Colonic mucosa (tissue), 4 donors: ENCODE measurements around the gene ADARB2. TPM values are rescaled to one million over a fixed set of nuclear protein-coding genes. Genes with fewer than 3 reads are reported as not detected.

Experiments
- DNase-seq: peaks from one replicate; pipeline ENCODE4 v3.0.0-alpha.2; 2020
- H3K27ac ChIP-seq: fragments of 200-600 bp; one replicate; pipeline ENCODE4 v1.8.0; 2021
- H3K27me3 ChIP-seq: fragments of 200-600 bp; one replicate; pipeline ENCODE4 v1.8.0; 2021
- H3K36me3 ChIP-seq: fragments of 200-600 bp; one replicate; pipeline ENCODE4 v1.8.0; 2021
- H3K4me1 ChIP-seq: fragments of 200-600 bp; one replicate; pipeline ENCODE4 v1.8.0; 2021; ENCODE audit warnings: mild to moderate bottlenecking
- H3K4me3 ChIP-seq: fragments of 200-600 bp; one replicate; pipeline ENCODE4 v1.8.0; 2021
- H3K9ac ChIP-seq, 2 donors: one replicate each; pipeline ENCODE4 v1.7.0; 2013; ENCODE audit warnings: control low read depth in 2 of 2, low read depth in 2 of 2, low read length in 2 of 2
- H3K9me3 ChIP-seq: fragments of 200-600 bp; one replicate; pipeline ENCODE4 v1.8.0; 2021
- intact Hi-C: fragments of 100-400 bp; cut with DNase I; formaldehyde crosslinking; loops from one replicate; pipeline ENCODE4 v1.14.1; 2022
- total RNA-seq, 2 donors: library from RNA; stranded (reverse); fragmentation: NEBNext Ultra II Directional in 1 of 2; extraction: Animal tissue kit (Norgen Biotek cat#: 25700) in 1 of 2; gene quantifications; one replicate each; pipeline ENCODE4 v1.2.1, GENCODE V29; 2021
- TF ChIP-seq, protein P1 (sequence below): fragments of 200-600 bp; IDR thresholded peaks from one replicate; pipeline ENCODE4 v1.8.0; 2022; ENCODE audit warnings: antibody characterized with exemption, mild to moderate bottlenecking
- donor health status: healthy.
- donor health status: DM: no; HTN: no; CAD: no.
- donor health status: DM: no; HTN: no; CAD: no.

The ADARB2 gene
- total RNA-seq, 2 donors from 2014 or later: 0.19 TPM; not detected in 1

DNA sequence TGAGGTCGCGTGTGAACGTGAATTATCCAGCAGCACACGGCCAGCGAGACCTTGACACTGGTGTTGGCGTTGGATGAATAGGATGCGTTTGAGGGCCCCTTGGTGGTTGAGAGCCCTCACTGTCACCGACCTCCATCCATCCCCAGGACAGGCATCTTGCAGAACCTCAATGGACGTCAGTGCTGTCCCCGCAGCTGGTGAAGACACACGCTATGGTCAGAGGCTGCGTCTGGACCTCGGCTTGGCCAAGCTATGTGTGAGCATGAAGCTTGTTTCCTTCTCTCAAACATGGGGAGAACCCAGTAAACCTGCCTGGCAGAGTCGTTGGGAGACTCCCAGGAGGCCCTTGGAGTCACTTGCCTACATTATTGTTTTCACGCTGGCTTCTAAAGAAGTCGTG, 229.2 kb downstream of the ADARB2 start:
- Histone ChIP-seq H3K9me3 (no peaks in the 10 kb centered on the region), H3K27ac (no peak overlapping the region), H3K9ac (no peak overlapping the region), H3K36me3 (no peaks in the 10 kb centered on the region), H3K4me1 (no peaks in the 10 kb centered on the region), H3K27me3 (no peaks in the 10 kb centered on the region), H3K4me3 (no peak overlapping the region)
- intact Hi-C loops: no loop called here
- DNase-seq: no peak
- TF ChIP-seq, protein P1, sequence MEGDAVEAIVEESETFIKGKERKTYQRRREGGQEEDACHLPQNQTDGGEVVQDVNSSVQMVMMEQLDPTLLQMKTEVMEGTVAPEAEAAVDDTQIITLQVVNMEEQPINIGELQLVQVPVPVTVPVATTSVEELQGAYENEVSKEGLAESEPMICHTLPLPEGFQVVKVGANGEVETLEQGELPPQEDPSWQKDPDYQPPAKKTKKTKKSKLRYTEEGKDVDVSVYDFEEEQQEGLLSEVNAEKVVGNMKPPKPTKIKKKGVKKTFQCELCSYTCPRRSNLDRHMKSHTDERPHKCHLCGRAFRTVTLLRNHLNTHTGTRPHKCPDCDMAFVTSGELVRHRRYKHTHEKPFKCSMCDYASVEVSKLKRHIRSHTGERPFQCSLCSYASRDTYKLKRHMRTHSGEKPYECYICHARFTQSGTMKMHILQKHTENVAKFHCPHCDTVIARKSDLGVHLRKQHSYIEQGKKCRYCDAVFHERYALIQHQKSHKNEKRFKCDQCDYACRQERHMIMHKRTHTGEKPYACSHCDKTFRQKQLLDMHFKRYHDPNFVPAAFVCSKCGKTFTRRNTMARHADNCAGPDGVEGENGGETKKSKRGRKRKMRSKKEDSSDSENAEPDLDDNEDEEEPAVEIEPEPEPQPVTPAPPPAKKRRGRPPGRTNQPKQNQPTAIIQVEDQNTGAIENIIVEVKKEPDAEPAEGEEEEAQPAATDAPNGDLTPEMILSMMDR: no peak

DNA sequence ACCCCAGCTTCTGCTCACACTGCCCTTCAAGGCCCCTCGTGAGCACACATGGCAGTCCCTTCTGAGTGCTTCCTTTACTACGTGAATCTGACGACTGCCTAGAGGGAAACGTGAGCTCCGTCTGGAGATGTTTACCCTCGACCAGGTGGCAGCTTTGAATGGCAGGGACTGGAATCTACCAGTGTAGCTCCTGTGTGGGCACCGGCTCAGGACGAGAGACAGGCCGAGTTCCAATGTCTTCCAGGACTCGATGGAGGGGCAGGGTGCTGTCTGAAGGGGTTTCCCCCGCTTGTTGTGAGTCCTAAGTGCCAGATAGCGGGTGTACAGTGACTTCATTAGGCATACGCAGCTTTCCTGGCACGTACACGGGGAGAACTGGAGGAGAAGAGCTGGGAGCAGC, 229.9 kb downstream of the ADARB2 start:
- Histone ChIP-seq H3K9me3 (no peaks in the 10 kb centered on the region), H3K36me3 (no peaks in the 10 kb centered on the region), H3K4me3 (no peak overlapping the region), H3K27ac (no peak overlapping the region), H3K4me1 (no peaks in the 10 kb centered on the region), H3K9ac (no peak overlapping the region), H3K27me3 (no peaks in the 10 kb centered on the region)
- TF ChIP-seq, protein P1: no peak
- no peak for DNase-seq
- intact Hi-C loops: no loop called here

DNA sequence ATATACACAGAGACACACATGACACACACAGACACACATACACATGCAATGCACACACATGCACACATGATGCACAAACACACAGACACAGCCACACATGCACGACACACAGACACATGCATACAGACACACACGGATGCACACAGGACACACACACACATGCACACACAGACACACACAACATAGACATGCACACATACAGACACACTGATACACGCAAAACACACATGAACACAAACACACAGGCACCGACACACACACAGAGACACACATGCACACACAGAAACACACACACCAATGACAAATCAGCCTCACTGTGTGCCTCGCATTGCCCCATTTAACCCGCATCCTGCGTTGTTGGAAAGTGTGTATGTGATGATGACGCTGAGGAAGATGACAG, 232.4 kb downstream of the ADARB2 start:
- Histone ChIP-seq H3K9me3 (no peaks in the 10 kb centered on the region), H3K9ac (no peak overlapping the region), H3K27ac (no peak overlapping the region), H3K4me1 (no peaks in the 10 kb centered on the region), H3K4me3 (no peak overlapping the region), H3K36me3 (no peaks in the 10 kb centered on the region), H3K27me3 (no peaks in the 10 kb centered on the region)
- TF ChIP-seq, protein P1: no peak
- intact Hi-C loops: no loop called here
- DNase-seq: no peak

DNA sequence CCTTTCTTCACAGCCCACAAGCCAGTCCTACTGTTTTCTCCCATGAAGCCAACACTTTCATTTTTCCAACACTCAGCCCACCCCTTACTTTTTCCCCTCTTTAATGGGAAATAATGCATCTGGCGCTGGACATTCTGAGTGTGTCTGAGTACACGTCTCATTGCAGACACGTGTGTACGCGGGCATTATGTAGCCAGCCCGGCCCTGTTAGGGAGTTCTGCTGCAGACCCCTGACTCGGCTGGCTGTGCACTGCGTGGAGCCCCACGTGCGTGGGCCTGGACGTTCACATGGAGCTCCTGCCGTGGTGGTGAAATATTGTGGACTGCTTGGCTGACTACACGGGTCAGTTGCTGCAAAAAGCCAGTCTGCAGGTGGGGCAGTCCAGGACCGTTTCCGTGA, 233.0 kb downstream of the ADARB2 start:
- Histone ChIP-seq H3K36me3 (no peaks in the 10 kb centered on the region), H3K27ac (no peak overlapping the region), H3K9ac (no peak overlapping the region), H3K4me3 (no peak overlapping the region), H3K27me3 (no peaks in the 10 kb centered on the region), H3K4me1 (no peaks in the 10 kb centered on the region), H3K9me3 (no peaks in the 10 kb centered on the region)
- DNase-seq: no peak
- TF ChIP-seq, protein P1: no peak
- intact Hi-C loops: no loop called here

DNA sequence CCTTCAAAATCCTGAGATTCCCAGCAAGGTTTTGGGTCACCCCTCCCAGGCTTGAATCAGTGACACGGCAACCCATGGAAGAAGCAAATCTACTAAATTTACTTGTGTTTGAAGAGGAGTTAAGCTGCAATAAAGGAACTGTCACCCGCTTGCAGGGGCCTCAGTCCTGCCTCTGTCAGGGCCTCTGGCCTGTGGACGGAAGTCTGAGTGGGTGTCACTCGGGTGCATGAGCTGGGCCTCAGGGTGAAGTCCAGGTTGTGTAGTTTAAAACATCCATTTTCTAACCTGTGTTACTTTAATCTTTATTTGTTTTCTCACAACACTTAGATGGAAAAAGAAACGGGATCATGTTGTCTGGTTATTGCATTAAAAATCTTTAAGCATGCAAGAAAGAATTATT, 234.9 kb downstream of the ADARB2 start:
- H3K36me3 ChIP-seq: no peaks in the 10 kb centered on the region
- no peak for DNase-seq
- TF ChIP-seq, protein P1: no peak
- H3K9me3 ChIP-seq: no peaks in the 10 kb centered on the region
- H3K27me3 ChIP-seq: no peaks in the 10 kb centered on the region
- no peak overlapping the region for H3K4me3 ChIP-seq
- no peaks in the 10 kb centered on the region for H3K4me1 ChIP-seq
- no peak overlapping the region for H3K9ac ChIP-seq
- no peak overlapping the region for H3K27ac ChIP-seq
- intact Hi-C loops: no loop called here
